ENCODE measurements around the gene FAM98B.

FAM98B gene

DNA sequence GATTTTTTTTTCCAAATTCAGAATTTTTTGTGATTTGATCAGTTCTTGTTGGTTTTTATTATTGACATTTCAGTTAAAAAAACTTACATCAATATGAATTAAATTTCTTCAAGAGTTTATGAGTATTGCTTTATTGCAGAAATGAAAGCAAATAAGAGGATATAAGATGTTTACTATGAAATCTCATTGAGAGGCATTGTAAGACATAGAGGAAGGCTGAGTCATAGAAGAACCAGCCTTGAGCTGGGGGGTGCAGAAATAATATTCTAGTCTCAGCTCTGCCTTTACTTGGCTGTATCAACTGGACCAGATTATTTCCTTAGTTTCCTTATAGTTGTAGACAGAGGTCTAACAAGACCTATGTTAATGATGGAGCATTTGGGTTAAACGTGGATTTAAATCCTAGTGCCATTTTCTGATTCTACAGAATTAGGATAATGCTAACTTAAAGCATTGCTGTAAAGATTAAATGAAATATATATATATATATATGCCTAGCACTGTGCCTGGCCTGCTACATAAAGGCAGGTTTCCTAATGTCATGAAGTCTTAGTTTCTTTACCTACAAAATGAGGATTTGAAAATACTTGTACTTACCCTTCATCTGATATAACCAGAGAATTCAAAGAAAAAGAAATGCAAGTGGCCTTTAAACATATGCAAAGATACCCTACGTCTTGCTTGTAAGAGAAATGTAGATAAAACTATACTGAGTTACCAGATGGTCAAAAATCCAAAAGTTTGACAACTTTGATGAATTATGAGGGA, 7.3 kb downstream of the FAM98B start:
- DNase-seq = no peak

GRCh38 chr15:38463893-38464292, 10.0 kb downstream of the FAM98B start:
- no peak for DNase-seq

- DNase-seq = no peak
Observed at GRCh38 chr15:38464675-38465074, 10.7 kb downstream of the FAM98B start.

DNA sequence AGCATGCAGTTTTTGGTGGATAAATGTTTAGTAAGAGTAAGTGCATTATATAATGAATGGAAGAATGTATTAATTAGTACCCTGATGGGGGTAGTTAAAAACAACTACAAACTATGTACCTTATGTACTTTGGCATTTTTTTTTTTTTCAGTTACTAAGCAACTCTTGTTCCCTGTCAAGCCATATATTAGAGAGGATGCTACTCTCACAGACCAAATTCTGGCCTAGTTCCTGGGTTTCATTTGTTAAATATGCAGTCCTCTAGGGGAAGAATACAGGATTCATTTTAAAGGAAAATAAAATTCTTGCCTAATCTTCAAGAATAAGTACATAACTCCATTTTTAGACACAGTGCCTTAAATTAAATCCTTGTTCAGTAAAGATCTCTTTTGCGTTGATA, 16.9 kb downstream of the FAM98B start:
- DNase-seq = no peak

GRCh38 chr15:38471974-38472373, 18.0 kb downstream of the FAM98B start:
- DNase-seq = no peak

GRCh38 chr15:38474155-38474757, 20.3 kb downstream of the FAM98B start:
- DNase-seq = no peak

GRCh38 chr15:38475361-38475760, 21.4 kb downstream of the FAM98B start:
- no peak for DNase-seq

GRCh38 chr15:38476120-38476519, 22.2 kb downstream of the FAM98B start:
- DNase-seq = no peak

GRCh38 chr15:38477637-38478036, 23.7 kb downstream of the FAM98B start:
- DNase-seq = no peak

GRCh38 chr15:38479266-38479665, 25.3 kb downstream of the FAM98B start:
- no peak for DNase-seq

DNA sequence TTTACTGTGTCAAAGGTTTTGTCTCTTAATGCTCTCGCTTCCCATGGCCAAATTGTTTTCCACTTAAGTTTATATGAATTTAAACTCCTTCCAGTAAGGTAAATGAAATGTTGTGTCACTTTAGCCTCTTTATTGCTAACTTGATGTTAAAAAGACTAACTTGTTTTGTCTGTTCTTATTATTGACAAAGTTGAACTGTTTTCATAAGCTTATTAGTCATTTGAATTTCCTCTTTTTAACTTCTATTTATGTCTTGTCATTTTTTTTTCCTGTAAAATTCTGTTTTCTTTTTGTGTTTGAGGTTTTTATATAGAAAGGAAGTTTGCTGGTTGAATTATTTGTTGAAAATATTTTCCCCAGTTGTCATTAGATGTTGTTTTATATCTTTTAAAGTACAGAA, 25.8 kb downstream of the FAM98B start:
- DNase-seq = no peak

DNA sequence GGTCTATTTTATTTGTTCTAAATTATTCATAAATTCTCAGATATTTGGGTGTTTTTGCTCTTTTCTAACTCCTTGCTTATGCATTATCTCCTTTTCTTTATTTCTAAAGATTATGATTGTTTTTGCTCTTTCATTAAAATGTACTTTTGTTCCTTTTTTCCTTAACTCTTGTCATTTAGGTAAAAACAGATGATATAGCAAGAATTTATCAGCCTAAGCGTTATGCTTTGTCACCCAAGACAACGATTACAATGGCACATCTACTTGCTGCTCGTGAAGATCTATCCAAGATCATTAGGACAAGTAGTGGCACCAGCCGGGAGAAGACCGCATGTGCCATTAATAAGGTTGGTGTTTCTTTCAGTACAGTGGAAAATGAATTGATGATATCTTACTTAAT, 27.2 kb downstream of the FAM98B start:
- no peak for DNase-seq

DNA sequence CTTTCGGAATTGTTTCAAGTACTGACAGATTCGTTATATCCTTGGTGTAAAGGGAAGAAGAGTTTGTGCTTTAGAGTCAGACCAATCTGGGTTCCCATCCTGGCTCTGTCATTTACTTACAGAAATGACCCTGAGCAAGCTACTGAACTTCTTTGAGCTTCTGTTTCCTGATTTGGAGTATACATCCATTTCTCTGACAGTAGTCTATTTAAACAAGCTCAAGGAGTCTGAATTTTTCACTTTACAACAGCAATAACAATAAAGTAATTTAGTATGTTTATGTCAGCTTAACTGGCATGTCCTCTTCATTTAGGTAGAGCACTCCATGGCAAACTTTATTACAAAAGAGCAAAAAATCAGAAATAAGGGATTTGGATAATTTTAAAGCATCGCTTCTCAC, 27.8 kb downstream of the FAM98B start:
- no peak for DNase-seq

DNA sequence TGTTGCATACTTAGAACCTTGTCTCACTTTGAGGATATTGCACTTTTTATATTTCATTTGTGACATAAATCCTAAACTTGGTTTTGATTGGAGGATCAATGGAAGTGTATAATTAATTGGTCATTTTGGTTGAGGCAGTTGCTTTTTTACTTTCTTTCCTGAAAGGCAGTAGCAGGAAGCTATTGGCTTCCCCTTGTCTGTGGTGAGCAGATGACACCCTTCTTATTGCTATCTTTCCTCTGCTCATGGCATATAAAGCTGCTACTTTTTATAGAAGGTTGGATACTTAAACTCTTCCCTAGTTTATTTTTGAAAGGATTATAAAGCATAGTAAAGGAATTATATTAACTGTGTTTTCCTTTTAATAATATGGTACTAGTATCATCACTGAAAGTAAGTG, 28.6 kb downstream of the FAM98B start:
- DNase-seq = no peak

- DNase-seq = no peak
Observed at GRCh38 chr15:38486936-38487335, 33.0 kb downstream of the FAM98B start.

- no peak for DNase-seq
Observed at GRCh38 chr15:38487378-38487777, 33.5 kb downstream of the FAM98B start.

DNA sequence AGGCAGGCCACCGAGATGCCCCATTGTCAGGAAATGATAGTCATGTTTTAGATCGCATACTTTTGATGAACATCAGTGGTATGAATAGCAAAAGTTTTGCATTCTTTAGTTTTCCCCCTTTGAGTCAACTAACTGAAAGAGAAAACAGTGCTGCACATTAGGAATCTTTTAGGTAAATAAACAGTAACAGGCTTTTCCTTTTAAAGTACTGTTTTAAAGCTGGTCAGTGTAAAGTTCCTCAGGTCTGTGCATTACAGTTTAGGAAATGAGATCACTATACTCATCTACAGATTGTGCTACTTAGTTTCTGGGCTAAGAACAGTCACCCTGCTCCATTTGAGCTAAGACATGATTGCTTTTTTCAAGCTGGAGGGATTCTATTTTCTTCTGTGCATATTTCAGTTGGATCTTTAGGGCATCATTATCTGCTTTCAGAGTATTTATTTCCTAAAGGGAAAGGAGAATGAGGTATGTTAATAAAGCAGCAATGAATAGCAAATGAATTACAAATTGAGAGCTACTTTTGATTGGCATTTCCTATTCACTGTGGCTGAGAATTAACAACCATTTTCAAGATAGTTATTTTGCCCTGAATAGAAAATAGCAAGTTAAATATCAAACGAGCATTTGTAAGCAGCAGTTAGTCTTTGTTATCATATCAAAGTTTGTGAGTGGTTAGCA, 36.5 kb downstream of the FAM98B start:
- no peak for DNase-seq

GRCh38 chr15:38496151-38496550, 42.2 kb downstream of the FAM98B start:
- DNase-seq = no peak

GRCh38 chr15:38499651-38500050, 45.7 kb downstream of the FAM98B start:
- DNase-seq = no peak

DNA sequence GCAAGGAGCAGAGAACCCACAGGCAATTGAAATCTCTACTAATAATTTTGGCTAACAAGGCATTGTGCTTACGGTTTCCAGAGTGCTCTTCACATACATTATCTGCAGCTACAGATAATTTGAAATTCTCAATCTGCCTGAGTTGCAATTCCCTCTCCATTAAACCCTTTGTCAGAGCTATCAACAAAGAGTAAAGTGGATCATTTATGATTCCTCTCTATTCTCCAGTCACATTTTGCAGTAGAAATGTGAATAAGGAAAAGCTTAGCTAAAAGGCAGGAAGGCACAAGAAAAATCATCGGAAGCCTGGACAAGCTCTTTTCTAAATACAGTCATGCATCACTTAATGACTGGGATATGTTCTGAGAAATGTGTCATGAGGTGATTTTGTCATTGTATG, 49.6 kb downstream of the FAM98B start:
- DNase-seq = no peak

GRCh38 chr15:38504680-38505467, 50.9 kb downstream of the FAM98B start:
- no peak for DNase-seq

DNA sequence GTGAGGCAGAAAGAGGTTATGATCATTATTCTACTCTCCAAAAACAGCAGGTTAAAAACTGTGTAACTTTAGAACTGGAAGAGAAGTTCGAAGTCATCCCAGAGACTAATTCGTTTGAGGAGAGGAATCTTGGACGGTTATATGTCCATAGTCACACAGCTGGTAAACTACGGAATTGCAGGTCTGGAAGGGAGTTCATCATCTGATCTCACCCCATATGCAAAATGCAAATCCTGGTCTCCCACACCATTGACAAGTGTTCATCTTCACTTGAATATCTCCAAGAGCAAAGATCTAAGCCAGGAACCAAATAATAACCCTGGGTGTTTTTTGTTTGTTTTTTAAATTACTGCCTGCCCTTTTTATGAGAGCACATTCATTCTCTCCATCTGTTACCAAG, 53.1 kb downstream of the FAM98B start:
- no peak for DNase-seq

DNA sequence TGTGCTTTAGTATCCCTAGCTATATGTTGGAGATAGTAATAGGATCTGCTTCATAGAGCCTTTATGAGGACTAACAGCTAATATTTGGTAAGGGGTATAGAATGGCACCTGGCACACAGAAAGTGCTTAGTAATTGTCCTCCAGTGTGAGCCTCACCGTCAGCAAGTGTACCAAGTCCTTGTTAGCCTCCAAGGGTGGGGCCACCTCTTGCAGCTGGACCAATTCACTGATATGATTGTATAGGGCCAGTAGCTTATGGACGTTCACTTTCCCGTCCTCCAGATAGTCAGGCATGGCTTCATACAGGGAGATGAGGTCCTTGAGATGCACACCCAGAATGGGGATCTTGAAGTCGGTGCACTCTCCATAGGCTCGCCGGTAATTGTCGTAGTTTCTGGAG, 53.6 kb downstream of the FAM98B start:
- DNase-seq = no peak

DNA sequence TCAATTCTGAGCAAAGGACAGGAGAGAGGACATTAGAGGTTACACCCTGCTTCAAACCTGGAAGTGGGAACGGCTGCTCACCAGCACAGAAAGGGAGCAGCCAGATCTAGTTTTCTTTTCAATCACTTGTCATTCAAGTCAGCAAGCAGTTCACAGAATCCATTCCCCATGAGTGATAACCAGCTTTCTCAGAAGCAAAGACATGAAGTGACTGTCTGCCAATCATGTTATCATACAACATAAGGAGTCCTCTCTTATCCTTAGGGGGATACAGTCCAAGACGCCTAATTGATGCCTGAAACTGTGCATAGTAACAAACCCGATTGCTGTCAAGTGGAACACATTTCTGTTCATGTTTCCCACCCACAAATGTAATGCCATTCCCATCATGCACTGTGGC, 54.7 kb downstream of the FAM98B start:
- no peak for DNase-seq
